ENCODE data around the gene PHYKPL. TPM values are rescaled to one million over a fixed set of nuclear protein-coding genes. Genes with fewer than 3 reads are reported as not detected.

Gene PHYKPL
- polyA plus RNA-seq, 1 donor (not counting 4 experiments of a cell fraction or from before 2014, with no cell fraction given), result 38.8 TPM

- FAIRE-seq, result no peak
Measured at GRCh38 chr5:178246624-178247279, 14.2 kb upstream of the PHYKPL start.

GRCh38 chr5:178245389-178245788 is 12.8 kb upstream of the PHYKPL start:
- Histone ChIP-seq H3K9me3 (ENCODE audit: control insufficient read depth, low read depth, low read length) (no peaks in the 10 kb centered on the region), H3K27me3 (ENCODE audit: control insufficient read depth, extremely low read depth, insufficient read depth, low read length) (peaks cover 7% of the 10 kb centered on the region), H3K36me3 (ENCODE audit: control insufficient read depth in 2 of 2, extremely low read depth in 1 of 2, insufficient read depth in 2 of 2, low read length in 2 of 2) (no peaks in the 10 kb centered on the region), H3K9ac (ENCODE audit: control insufficient read depth, extremely low read depth, insufficient read depth, low read length) (no peak overlapping the region), H4K20me1 (ENCODE audit: control insufficient read depth, extremely low read depth, insufficient read depth, low read length) (peaks cover 2% of the 10 kb centered on the region), H3K4me2 (ENCODE audit: control insufficient read depth, extremely low read depth, insufficient read depth, low read depth, low read length) (no peak overlapping the region), H3K4me1 (ENCODE audit: control insufficient read depth, extremely low read depth, insufficient read depth, low read length) (peaks cover 4% of the 10 kb centered on the region), H3K79me2 (ENCODE audit: control insufficient read depth, insufficient read depth, low read length) (no peaks in the 10 kb centered on the region), H3K9me1 (ENCODE audit: control insufficient read depth, extremely low read depth, insufficient read depth, low read length) (no peaks in the 10 kb centered on the region), H3K27ac (ENCODE audit: control insufficient read depth, insufficient read depth, low read length) (no peak overlapping the region), H3K4me3 (ENCODE audit: control insufficient read depth in 2 of 3, extremely low read depth in 1 of 3, insufficient read depth in 2 of 3, low read depth in 1 of 3, low read length in 3 of 3) (no peak overlapping the region), H2AFZ (ENCODE audit: control insufficient read depth, low read length) (no peak overlapping the region)
- DNase-seq (ENCODE audit: low read depth, low spot score) (no peak), FAIRE-seq (no peak)
- dilution Hi-C loops (cut with MboI; ENCODE audit: extremely low pct_ligation_motif_present, low sequenced_read_pairs), result no loop called here
- TF ChIP-seq, protein P1, sequence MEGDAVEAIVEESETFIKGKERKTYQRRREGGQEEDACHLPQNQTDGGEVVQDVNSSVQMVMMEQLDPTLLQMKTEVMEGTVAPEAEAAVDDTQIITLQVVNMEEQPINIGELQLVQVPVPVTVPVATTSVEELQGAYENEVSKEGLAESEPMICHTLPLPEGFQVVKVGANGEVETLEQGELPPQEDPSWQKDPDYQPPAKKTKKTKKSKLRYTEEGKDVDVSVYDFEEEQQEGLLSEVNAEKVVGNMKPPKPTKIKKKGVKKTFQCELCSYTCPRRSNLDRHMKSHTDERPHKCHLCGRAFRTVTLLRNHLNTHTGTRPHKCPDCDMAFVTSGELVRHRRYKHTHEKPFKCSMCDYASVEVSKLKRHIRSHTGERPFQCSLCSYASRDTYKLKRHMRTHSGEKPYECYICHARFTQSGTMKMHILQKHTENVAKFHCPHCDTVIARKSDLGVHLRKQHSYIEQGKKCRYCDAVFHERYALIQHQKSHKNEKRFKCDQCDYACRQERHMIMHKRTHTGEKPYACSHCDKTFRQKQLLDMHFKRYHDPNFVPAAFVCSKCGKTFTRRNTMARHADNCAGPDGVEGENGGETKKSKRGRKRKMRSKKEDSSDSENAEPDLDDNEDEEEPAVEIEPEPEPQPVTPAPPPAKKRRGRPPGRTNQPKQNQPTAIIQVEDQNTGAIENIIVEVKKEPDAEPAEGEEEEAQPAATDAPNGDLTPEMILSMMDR (optimal IDR thresholded peaks at IDR 0.05 in 1 of 3, IDR thresholded peaks at IDR 0.05 in 1 of 3, conservative IDR thresholded peaks at IDR 0.05 in 1 of 3; ENCODE audit: extremely low read depth in 1 of 3, insufficient read depth in 2 of 3, low read length in 3 of 3), result no peak
- TF ChIP-seq EZH2 (IDR thresholded peaks at IDR 0.05; ENCODE audit: low read length), result no peak

More at GRCh38 chr5:178246624-178247279, 14.2 kb upstream of the PHYKPL start:
- H3K9me3 ChIP-seq (ENCODE audit: control insufficient read depth, low read depth, low read length), result no peaks in the 10 kb centered on the region
- no peaks in the 10 kb centered on the region for H3K79me2 ChIP-seq (ENCODE audit: control insufficient read depth, insufficient read depth, low read length)
- dilution Hi-C loops (cut with MboI; ENCODE audit: extremely low pct_ligation_motif_present, low sequenced_read_pairs), result no loop called here
- peaks cover 2% of the 10 kb centered on the region for H4K20me1 ChIP-seq (ENCODE audit: control insufficient read depth, extremely low read depth, insufficient read depth, low read length)
- DNase-seq (ENCODE audit: low read depth, low spot score), result no peak
- peaks cover 4% of the 10 kb centered on the region for H3K4me1 ChIP-seq (ENCODE audit: control insufficient read depth, extremely low read depth, insufficient read depth, low read length)
- no peak overlapping the region for H3K27ac ChIP-seq (ENCODE audit: control insufficient read depth, insufficient read depth, low read length)
- H3K9ac ChIP-seq (ENCODE audit: control insufficient read depth, extremely low read depth, insufficient read depth, low read length), result no peak overlapping the region
- no peak overlapping the region for H2AFZ ChIP-seq (ENCODE audit: control insufficient read depth, low read length)
- no peak overlapping the region for H3K4me3 ChIP-seq (ENCODE audit: control insufficient read depth in 2 of 3, extremely low read depth in 1 of 3, insufficient read depth in 2 of 3, low read depth in 1 of 3, low read length in 3 of 3)
- no peak overlapping the region for H3K4me2 ChIP-seq (ENCODE audit: control insufficient read depth, extremely low read depth, insufficient read depth, low read depth, low read length)
- H3K27me3 ChIP-seq (ENCODE audit: control insufficient read depth, extremely low read depth, insufficient read depth, low read length), result peaks cover 7% of the 10 kb centered on the region
- H3K36me3 ChIP-seq (ENCODE audit: control insufficient read depth in 2 of 2, extremely low read depth in 1 of 2, insufficient read depth in 2 of 2, low read length in 2 of 2), result no peaks in the 10 kb centered on the region
- H3K9me1 ChIP-seq (ENCODE audit: control insufficient read depth, extremely low read depth, insufficient read depth, low read length), result no peaks in the 10 kb centered on the region
- no peak for TF ChIP-seq EZH2 (IDR thresholded peaks at IDR 0.05; ENCODE audit: low read length)
- TF ChIP-seq, protein P1 (optimal IDR thresholded peaks at IDR 0.05 in 1 of 3, IDR thresholded peaks at IDR 0.05 in 1 of 3, conservative IDR thresholded peaks at IDR 0.05 in 1 of 3; ENCODE audit: extremely low read depth in 1 of 3, insufficient read depth in 2 of 3, low read length in 3 of 3), result no peak
